DOHH2 (cell line): ENCODE results near the gene METTL8.

Experiments used
- H3F3A ChIP-seq: fragments of 200-600 bp; sonication (generic), shearing (Covaris generic); 2 replicates; pipeline ENCODE4 v1.6.0; 2016; ENCODE audit warnings: antibody characterized with exemption, mild to moderate bottlenecking; ENCODE audit not compliant: control insufficient read depth, insufficient read depth
- H3K27ac ChIP-seq: fragments of 200-600 bp; sonication (generic); 2 replicates; pipeline ENCODE4 v1.5.1; 2014; ENCODE audit warnings: low read depth, mild to moderate bottlenecking, low read length, moderate library complexity
- H3K27me3 ChIP-seq: fragments of 200-600 bp; sonication (generic); 2 replicates; pipeline ENCODE4 v1.6.1; 2014; ENCODE audit warnings: mild to moderate bottlenecking, low read length, mixed read lengths; ENCODE audit not compliant: control insufficient read depth
- H3K36me3 ChIP-seq: fragments of 200-600 bp; sonication (generic); 2 replicates; pipeline ENCODE4 v1.6.1; 2014; ENCODE audit warnings: mild to moderate bottlenecking, low read length, moderate library complexity, mixed read lengths; ENCODE audit not compliant: control insufficient read depth
- H3K4me1 ChIP-seq: fragments of 200-600 bp; sonication (generic); 2 replicates; pipeline ENCODE4 v1.6.1; 2014; ENCODE audit warnings: mild to moderate bottlenecking, low read length, mixed read lengths; ENCODE audit not compliant: control insufficient read depth
- H3K4me2 ChIP-seq: fragments of 200-600 bp; sonication (generic); 2 replicates; pipeline ENCODE4 v1.6.0; 2014; ENCODE audit warnings: mild to moderate bottlenecking, low read length, moderate library complexity
- H3K4me3 ChIP-seq: fragments of 200-600 bp; sonication (generic); 2 replicates; pipeline ENCODE4 v1.5.1; 2014; ENCODE audit warnings: mild to moderate bottlenecking, low read length, mixed read lengths
- H3K79me2 ChIP-seq: fragments of 200-600 bp; sonication (generic); 2 replicates; pipeline ENCODE4 v1.6.1; 2014; ENCODE audit warnings: mild to moderate bottlenecking, low read length, mixed read lengths; ENCODE audit not compliant: control insufficient read depth
- H3K9me2 ChIP-seq: fragments of 200-600 bp; sonication (generic); replicated peaks from 2 replicates; pipeline ENCODE4 v1.6.1; 2014; ENCODE audit warnings: mild to moderate bottlenecking, low read length, mixed read lengths; ENCODE audit not compliant: control insufficient read depth
- H3K9me3 ChIP-seq: fragments of 200-600 bp; sonication (generic); 2 replicates; pipeline ENCODE4 v1.6.1; 2014; ENCODE audit warnings: antibody characterized with exemption, low read length, mixed read lengths; ENCODE audit not compliant: control insufficient read depth, insufficient read depth
- H4K20me1 ChIP-seq: fragments of 200-600 bp; sonication (generic); 2 replicates; pipeline ENCODE4 v1.6.0; 2014; ENCODE audit warnings: low read depth, mild to moderate bottlenecking, antibody characterized with exemption, low read length, moderate library complexity; ENCODE audit not compliant: control insufficient read depth, insufficient read depth
- EZH2phosphoT487 ChIP-seq: fragments of 200-600 bp; sonication (generic); IDR thresholded peaks from 2 replicates; pipeline ENCODE4 v1.6.1; 2017; ENCODE audit warnings: borderline replicate concordance, mild to moderate bottlenecking, antibody characterized with exemption, low read length, moderate library complexity, mixed read lengths
- TF ChIP-seq, protein P1 (sequence below): fragments of 200-600 bp; sonication (generic); IDR thresholded peaks from one replicate; pipeline ENCODE4 v1.5.1; 2014; ENCODE audit warnings: antibody characterized with exemption, mild to moderate bottlenecking, low read depth, low read length; ENCODE audit not compliant: poor library complexity, severe bottlenecking

Gene METTL8

DNA sequence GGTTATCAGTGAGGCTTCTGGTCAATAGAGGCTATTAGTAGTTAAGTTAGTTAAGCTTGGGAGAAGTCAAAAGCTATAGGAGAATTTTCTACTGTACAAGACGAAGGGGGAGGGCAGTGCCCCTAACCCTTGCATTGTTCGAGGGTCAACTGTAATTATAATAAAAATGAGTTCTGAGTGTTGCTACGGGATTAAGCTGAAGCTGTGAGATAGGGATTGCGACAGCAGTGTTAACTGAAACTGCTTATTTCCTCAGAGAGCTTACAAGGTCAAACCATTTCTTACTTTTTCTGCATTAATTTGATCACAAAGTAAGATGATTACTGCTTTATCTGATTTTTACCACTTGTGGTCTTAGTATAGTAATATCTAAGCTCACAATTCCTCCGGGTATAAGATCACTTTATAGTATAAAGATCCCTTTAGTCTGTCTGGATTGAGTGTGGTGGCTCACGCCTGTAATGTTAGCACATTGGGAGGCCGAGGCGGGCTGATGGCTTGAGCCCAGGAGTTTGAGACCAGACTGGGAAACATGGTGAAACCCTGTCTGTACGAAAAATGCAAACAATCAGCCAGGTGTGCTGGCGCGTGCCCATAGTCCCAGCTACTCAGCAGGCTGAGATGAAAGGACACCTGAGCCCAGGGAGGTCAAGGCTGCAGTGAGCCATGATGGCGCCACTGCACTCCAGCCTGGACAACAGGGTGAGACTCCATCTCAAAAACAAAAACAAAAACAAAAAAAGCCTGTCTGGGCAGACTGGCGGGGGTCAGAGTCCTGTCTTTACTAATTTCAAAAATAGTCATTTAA is 153.6 kb downstream of the METTL8 start:
- Histone ChIP-seq H4K20me1 (no peaks in the 10 kb centered on the region), H3F3A (no peaks in the 10 kb centered on the region), H3K4me1 (no peaks in the 10 kb centered on the region), H3K9me2 (no peaks in the 10 kb centered on the region), H3K79me2 (no peaks in the 10 kb centered on the region), H3K27ac (no peak overlapping the region), H3K27me3 (no peaks in the 10 kb centered on the region), H3K4me2 (no peak overlapping the region), H3K4me3 (no peak overlapping the region), H3K9me3 (no peaks in the 10 kb centered on the region), H3K36me3 (no peaks in the 10 kb centered on the region)
- TF ChIP-seq, protein P1, sequence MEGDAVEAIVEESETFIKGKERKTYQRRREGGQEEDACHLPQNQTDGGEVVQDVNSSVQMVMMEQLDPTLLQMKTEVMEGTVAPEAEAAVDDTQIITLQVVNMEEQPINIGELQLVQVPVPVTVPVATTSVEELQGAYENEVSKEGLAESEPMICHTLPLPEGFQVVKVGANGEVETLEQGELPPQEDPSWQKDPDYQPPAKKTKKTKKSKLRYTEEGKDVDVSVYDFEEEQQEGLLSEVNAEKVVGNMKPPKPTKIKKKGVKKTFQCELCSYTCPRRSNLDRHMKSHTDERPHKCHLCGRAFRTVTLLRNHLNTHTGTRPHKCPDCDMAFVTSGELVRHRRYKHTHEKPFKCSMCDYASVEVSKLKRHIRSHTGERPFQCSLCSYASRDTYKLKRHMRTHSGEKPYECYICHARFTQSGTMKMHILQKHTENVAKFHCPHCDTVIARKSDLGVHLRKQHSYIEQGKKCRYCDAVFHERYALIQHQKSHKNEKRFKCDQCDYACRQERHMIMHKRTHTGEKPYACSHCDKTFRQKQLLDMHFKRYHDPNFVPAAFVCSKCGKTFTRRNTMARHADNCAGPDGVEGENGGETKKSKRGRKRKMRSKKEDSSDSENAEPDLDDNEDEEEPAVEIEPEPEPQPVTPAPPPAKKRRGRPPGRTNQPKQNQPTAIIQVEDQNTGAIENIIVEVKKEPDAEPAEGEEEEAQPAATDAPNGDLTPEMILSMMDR: no peak
- no peak for TF ChIP-seq EZH2phosphoT487

DNA sequence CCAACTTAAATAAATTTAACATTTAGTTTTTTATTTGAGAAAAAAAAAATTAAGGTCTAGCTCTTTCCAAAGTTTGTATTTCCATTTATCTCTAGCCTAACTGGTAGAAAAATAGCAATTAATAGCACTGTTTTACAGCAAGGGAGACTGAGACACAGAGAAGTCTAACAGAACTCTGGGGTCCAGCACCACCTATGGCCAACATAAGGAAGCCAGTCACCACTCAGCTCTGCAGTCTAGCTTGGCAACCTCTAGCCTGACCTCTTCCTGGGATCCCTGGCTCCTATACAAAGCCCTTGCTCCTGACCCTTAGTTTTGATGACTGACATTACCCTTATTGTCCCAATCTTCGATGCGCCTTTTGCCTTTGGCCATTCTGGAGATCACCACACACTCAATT is 159.0 kb downstream of the METTL8 start:
- H3K27me3 ChIP-seq: no peaks in the 10 kb centered on the region
- no peaks in the 10 kb centered on the region for H4K20me1 ChIP-seq
- no peaks in the 10 kb centered on the region for H3F3A ChIP-seq
- H3K4me3 ChIP-seq: no peak overlapping the region
- no peaks in the 10 kb centered on the region for H3K4me1 ChIP-seq
- H3K36me3 ChIP-seq: no peaks in the 10 kb centered on the region
- H3K9me2 ChIP-seq: no peaks in the 10 kb centered on the region
- H3K27ac ChIP-seq: no peak overlapping the region
- no peaks in the 10 kb centered on the region for H3K79me2 ChIP-seq
- H3K4me2 ChIP-seq: no peak overlapping the region
- no peaks in the 10 kb centered on the region for H3K9me3 ChIP-seq
- TF ChIP-seq, protein P1: no peak
- no peak for TF ChIP-seq EZH2phosphoT487

DNA sequence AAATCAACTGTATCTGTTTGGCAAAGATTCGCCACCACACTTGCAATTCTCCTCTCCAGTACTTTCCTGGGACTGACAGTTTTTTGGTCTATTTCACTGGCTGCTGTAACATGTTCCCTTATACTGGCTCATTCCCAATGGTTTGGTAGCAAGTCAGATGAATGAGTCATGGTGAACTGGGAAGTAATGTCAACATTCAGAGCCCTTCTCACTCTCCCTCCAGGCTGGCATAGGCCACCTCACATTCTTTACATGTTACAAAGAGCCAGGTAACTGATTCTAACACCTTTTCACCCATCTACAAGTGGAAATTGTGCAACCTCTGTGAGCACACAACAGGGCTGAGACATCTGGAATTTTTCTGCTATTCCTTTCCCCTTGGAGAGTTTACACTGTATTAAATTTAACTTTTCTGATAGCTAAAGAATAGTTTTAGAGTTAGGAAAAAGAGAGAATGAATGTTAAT is 161.8 kb downstream of the METTL8 start:
- H3K4me2 ChIP-seq: no peak overlapping the region
- TF ChIP-seq, protein P1: no peak
- TF ChIP-seq EZH2phosphoT487: no peak

More for the DNA sequence above, 161.8 kb downstream of the METTL8 start:
- Histone ChIP-seq H3K4me3 (no peak overlapping the region), H4K20me1 (no peaks in the 10 kb centered on the region), H3K27ac (no peak overlapping the region), H3K79me2 (no peaks in the 10 kb centered on the region), H3F3A (no peaks in the 10 kb centered on the region), H3K9me3 (no peaks in the 10 kb centered on the region), H3K9me2 (no peaks in the 10 kb centered on the region), H3K27me3 (no peaks in the 10 kb centered on the region), H3K4me1 (no peaks in the 10 kb centered on the region), H3K36me3 (no peaks in the 10 kb centered on the region)
